ENCODE measurements around the gene LSM12. TPM values are rescaled to one million over a fixed set of nuclear protein-coding genes. Genes with fewer than 3 reads are reported as not detected.

Gene LSM12
- polyA plus RNA-seq, 3 donors, result 13.7 to 30.6 (median 28.6) TPM

GRCh38 chr17:44097110-44097958 lies 30.9 kb upstream of the LSM12 start:
- no peak overlapping the region for H3K27ac ChIP-seq (ENCODE audit: low read depth, low read length)
- 39 to 66% (median 64%) methylated on average over 13 of the region's 13 CpGs for WGBS, 3 donors

- WGBS, 3 donors, result 10 to 34% (median 11%) methylated on average over 12 of the region's 12 CpGs
- peak overlapping the region; percentile 21 for H3K27ac ChIP-seq (ENCODE audit: low read depth, low read length)
Measured at GRCh38 chr17:44095647-44096496, 29.4 kb upstream of the LSM12 start.

DNA sequence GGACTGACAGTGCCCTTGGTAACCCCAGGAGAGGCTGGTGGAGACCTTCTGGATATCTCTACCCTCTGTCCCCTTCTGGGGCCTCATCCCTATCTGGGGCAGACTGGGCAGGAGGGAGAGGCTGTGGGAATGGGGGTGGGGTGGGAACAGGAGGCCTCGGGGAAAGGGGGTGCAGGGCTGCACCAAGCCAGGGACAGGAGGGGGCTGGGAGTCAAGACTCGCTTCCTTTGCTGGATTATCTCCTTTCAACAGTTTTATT lies 28.8 kb upstream of the LSM12 start:
- no peak overlapping the region for H3K27ac ChIP-seq (ENCODE audit: low read depth, low read length)
- WGBS, 3 donors, result 3 to 26% (median 8%) methylated on average over 2 of the region's 2 CpGs

- 84 to 91% (median 88%) methylated on average over 8 of the region's 8 CpGs for WGBS, 3 donors
- no peak overlapping the region for H3K27ac ChIP-seq (ENCODE audit: low read depth, low read length)
Measured at GRCh38 chr17:44094701-44095387, 28.4 kb upstream of the LSM12 start.

DNA sequence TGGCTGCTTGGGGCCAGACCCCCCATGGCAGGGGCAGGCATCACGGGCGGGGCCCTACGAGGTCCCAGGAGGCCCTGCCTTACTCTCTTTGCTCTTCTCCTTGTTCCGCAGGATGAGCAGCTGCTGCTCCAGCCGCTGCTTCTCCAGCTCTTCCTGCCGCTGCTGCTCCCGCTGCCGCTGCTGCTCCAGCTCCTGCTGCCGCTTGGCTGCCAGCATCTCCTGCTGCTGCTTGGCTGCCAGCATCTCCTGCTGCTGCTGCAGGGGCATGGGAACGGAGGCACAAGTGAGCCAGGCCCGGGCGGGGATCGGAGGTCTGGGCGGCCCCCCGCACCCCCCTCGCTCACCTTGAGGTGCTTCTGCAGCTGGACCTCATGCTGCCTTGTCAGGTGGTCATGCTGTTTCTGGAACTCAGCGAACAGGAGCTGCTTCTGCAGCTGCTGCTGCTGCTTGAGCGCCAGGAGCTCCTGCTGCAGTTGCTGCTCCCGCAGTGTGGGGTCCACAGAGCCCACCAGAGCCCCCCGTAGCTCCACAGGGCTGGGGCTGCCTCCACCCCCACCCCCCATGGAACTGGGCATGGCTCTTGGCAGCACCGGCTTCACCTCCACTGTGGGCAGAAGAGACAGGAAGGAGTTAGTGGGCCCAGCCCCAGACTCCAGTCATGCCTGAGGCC lies 26.9 kb upstream of the LSM12 start:
- WGBS, 3 donors, result 87 to 92% (median 90%) methylated on average over 21 of the region's 21 CpGs
- no peak overlapping the region for H3K27ac ChIP-seq (ENCODE audit: low read depth, low read length)

GRCh38 chr17:44092051-44092450 lies 25.6 kb upstream of the LSM12 start:
- H3K27ac ChIP-seq (ENCODE audit: low read depth, low read length), result no peak overlapping the region
- 96 to 97% (median 96%) methylated on average over 11 of the region's 11 CpGs for WGBS, 3 donors

DNA sequence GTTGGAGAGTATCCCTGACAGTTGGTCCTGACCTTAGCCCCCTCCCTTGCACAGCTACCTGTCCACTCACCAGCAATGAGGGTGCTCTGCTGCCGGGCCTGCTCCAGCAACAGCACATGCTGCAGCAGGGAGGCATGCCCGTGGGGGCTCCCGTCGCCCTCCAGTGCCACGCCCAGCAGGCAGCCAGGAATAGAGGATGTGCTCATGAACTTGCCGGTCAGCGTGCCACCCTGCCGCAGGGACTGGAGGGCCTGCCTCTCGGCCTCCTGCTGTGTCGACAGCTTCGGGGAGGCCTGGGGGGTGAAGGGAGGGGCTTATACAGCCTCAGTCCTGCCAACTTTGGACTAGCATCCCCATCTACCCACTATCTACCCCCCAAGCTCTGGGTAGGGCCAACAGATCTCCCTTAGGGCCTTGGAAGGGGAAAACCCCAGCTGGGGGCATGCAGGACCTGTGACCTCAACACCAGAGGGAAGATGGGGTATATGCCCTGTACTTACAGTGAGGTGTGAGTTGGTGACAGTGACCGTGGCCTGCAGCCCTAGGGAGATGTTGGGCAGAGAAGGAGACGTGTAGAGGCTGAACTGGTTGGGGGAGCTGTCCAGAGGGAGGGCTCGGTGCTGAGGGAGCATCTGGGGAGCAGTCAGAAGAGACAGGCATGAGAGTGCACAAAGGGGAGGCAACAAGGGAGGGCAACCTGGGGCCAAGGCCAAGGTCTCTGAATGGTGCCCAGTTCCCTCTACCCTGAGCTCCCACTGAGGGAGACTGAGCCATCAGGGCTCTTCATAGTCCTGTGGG lies 24.9 kb upstream of the LSM12 start:
- 86 to 94% (median 91%) methylated on average over 14 of the region's 14 CpGs for WGBS, 3 donors
- no peak overlapping the region for H3K27ac ChIP-seq (ENCODE audit: low read depth, low read length)

DNA sequence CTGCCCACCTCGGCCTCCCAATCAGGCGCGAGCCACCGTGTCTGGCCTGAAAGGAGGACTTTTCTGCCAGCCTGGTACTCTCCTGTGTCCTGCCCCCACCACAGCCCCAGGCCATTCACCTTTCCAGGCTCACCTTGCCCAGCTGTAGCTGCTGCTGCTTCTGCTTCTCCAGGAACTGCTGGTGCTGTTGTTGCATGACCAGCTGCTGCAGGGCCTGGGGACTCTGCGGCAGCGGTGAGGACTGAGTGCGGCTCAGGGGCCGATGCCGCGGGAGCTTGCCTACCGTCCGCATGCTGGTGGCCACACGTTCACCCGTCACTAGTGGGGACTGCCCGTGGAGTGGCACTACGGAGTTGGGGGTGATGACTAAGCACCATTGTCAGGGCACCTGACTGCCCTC lies 21.8 kb upstream of the LSM12 start:
- H3K27ac ChIP-seq (ENCODE audit: low read depth, low read length), result no peak overlapping the region
- WGBS, 3 donors, result 88 to 95% (median 94%) methylated on average over 16 of the region's 16 CpGs

DNA sequence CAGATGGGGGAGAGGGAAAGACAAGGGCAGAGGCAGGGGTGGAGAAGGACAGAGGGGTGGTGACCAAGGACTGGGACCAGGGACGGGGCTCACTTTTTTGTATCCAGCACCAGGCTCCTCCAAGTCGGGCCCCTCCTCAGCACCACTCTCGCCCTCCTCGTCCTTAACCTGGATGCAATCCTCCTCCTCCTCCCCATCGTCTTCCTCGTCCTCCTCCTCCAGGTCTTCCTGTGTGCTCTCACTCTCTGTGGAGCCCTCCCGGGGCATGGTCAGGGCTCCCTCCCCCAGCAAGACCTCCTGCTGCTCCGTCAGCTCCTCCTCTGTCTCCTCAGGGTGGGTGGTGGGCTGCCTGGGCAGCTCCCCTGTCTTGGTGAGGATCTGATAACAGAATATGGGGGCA lies 20.8 kb upstream of the LSM12 start:
- no peak overlapping the region for H3K27ac ChIP-seq (ENCODE audit: low read depth, low read length)
- WGBS, 3 donors, result 61 to 76% (median 72%) methylated on average over 7 to 8 of the region's 8 CpGs

- WGBS, 3 donors, result 65 to 71% (median 68%) methylated on average over 19 to 23 of the region's 23 CpGs
- H3K27ac ChIP-seq (ENCODE audit: low read depth, low read length), result no peak overlapping the region
Measured at GRCh38 chr17:44086364-44087311, 20.2 kb upstream of the LSM12 start.

DNA sequence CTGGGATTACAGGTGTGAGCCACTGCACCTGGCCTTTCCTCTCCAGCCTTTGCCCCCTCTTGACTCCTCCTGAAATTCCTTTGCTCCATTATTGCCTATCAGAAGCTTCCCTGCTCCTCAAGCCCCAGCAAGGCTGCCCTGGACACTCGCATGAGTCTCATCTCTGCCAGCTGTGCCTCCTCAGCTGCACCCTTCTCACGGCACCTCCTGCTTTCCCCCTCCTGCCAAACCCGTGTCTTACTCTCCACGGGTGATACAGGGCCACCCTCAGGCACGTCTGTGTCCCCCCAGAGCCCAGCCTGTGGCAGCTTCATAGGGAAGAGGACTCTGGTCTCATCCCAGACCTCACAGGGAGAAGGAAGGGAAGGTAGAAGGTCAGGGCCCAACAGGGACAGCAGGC lies 19.4 kb upstream of the LSM12 start:
- WGBS, 3 donors, result 68 to 85% (median 81%) methylated on average over 5 of the region's 5 CpGs
- H3K27ac ChIP-seq (ENCODE audit: low read depth, low read length), result no peak overlapping the region

DNA sequence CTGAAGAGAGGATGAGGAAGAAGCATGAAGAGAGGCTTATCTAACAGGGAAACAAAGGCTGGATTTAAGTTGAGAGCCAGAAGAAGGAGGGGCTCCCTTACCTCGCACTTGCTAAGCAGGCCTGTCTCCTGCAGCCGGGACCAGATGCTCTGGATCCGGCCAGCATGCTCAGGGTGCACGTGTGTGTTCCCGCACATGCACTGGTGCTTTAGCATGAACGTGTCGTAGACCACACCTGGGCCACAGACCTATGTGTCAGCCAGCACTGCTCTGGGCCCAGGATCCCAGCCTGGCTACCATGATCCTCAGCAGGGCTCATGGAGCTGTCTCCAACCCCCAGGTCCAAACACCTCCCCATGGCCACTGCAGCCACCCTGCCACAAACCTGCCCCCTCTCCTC lies 18.4 kb upstream of the LSM12 start:
- H3K27ac ChIP-seq (ENCODE audit: low read depth, low read length), result no peak overlapping the region
- WGBS, 3 donors, result 90 to 94% (median 93%) methylated on average over 7 of the region's 7 CpGs

DNA sequence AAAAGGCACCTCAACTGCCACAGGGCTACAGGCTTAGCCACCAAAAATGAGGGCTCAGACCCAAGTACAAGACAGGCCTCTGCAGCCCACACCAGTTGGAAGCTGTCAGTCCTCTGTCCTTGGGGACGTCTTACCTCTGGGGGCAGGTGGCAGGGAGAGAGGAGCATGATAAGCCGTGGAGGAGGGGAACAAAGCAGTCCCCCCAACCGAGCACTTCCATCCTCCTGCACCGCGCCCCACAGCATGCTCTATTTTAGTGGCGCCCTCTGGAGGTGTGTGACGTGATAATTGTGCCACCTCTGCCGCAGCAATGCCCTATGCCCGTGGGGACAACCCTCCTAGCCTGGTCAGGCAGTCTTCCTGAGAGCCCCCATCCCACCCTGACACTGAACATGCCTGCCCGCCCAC lies 17.7 kb upstream of the LSM12 start:
- 73 to 81% (median 75%) methylated on average over 10 of the region's 10 CpGs for WGBS, 3 donors

DNA sequence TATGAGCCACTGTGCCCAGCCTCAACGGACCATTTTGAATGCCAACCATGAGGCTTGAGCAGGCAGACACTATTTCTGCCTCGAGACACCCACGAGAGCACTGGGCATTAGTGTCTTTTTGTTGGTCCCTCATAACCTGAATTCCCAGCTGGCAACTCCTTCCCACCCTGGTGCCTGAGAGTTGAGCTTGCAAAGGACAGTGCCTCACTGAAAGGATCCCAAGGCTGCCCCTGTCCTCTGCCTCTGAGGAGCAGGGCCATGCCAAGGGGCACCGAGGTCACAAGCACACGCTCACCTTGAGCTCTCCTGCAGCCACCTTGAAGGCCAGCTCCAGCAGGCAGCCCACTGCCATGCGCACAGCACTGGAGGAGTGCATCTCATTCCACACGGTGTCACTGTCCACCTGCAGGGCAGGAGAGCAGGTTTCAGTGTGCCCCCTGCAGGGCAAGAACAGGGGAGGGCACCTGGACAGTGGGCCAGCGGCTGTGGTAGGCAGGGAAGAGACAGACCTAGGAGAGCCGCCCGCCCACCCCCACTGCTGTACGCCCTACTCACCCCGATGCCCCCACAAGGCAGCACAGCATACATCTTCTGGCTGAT lies 16.9 kb upstream of the LSM12 start:
- H3K27ac ChIP-seq (ENCODE audit: low read depth, low read length), result no peak overlapping the region
- 76 to 91% (median 90%) methylated on average over 12 of the region's 12 CpGs for WGBS, 3 donors

More for the DNA sequence above, 17.7 kb upstream of the LSM12 start:
- H3K27ac ChIP-seq (ENCODE audit: low read depth, low read length), result no peak overlapping the region

GRCh38 chr17:44082256-44082927 lies 15.9 kb upstream of the LSM12 start:
- 74 to 84% (median 82%) methylated on average over 21 of the region's 21 CpGs for WGBS, 3 donors
- H3K27ac ChIP-seq (ENCODE audit: low read depth, low read length), result no peak overlapping the region

GRCh38 chr17:44081681-44082080 lies 15.2 kb upstream of the LSM12 start:
- 92 to 98% (median 96%) methylated on average over 3 of the region's 3 CpGs for WGBS, 3 donors
- H3K27ac ChIP-seq (ENCODE audit: low read depth, low read length), result no peak overlapping the region

All from adipose tissue (tissue), 3 donors.